NT2/D1 (cell line): ENCODE results near the gene SELP.

ENCODE experiments used
- YY1 ChIP-seq: IDR thresholded peaks from 2 replicates; pipeline ENCODE4 v1.6.1; 2011; ENCODE audit not compliant: insufficient read length, insufficient read depth
- ZNF274 ChIP-seq: IDR thresholded peaks from 2 replicates; pipeline ENCODE4 v1.6.1; 2011; ENCODE audit warnings: mild to moderate bottlenecking, low read depth, low read length

- TF ChIP-seq YY1 = no peak
- no peak for TF ChIP-seq ZNF274
These were observed 25.0 kb downstream of the SELP start for GRCh38 chr1:169604781-169605560.
